Measurements from ENCODE around the gene USE1. TPM values are rescaled to one million over a fixed set of nuclear protein-coding genes. Genes with fewer than 3 reads are reported as not detected.

Gene USE1
- total RNA-seq, 1 donor from 2014 or later, result 21.7 TPM

- ATAC-seq, result peak; percentile 71
Observed at GRCh38 chr19:17205237-17206140, 9.7 kb upstream of the USE1 start.

GRCh38 chr19:17206736-17207581 is 8.2 kb upstream of the USE1 start:
- ATAC-seq, result no peak

GRCh38 chr19:17209126-17210036 is 5.8 kb upstream of the USE1 start:
- ATAC-seq, result peak; percentile 11

GRCh38 chr19:17210296-17210695 is 4.9 kb upstream of the USE1 start:
- ATAC-seq, result no peak

GRCh38 chr19:17211547-17212446 is 3.4 kb upstream of the USE1 start:
- ATAC-seq, result no peak

- ATAC-seq, result no peak
Observed at GRCh38 chr19:17213334-17213733, 1.8 kb upstream of the USE1 start.

GRCh38 chr19:17214508-17215126 is 540 bp upstream of the USE1 start:
- no peak for ATAC-seq

GRCh38 chr19:17216058-17216670 is 1.0 kb downstream of the USE1 start:
- ATAC-seq, result no peak

- ATAC-seq, result no peak
Observed at GRCh38 chr19:17219286-17219685, 4.1 kb downstream of the USE1 start.

- ATAC-seq, result peak; percentile 63
Observed at GRCh38 chr19:17220207-17220758, 5.1 kb downstream of the USE1 start.

- no peak for ATAC-seq
Observed at GRCh38 chr19:17225053-17225452, 9.9 kb downstream of the USE1 start.

- ATAC-seq, result peak; percentile 94
Observed at GRCh38 chr19:17226002-17226933, 11.1 kb downstream of the USE1 start, which contains the start of gene OCEL1. OCEL1 (plus strand) TSS chr19:17226226; CDS start chr19:17226248, 22 bp downstream.

GRCh38 chr19:17227798-17228367 is 12.7 kb downstream of the USE1 start:
- ATAC-seq, result no peak

GRCh38 chr19:17229890-17230289 is 14.7 kb downstream of the USE1 start:
- no peak for ATAC-seq

- no peak for ATAC-seq
Observed at GRCh38 chr19:17232258-17232657, 17.1 kb downstream of the USE1 start.

GRCh38 chr19:17234911-17235299 is 19.7 kb downstream of the USE1 start:
- peak; percentile 60 for ATAC-seq

GRCh38 chr19:17235300-17235970 is 20.3 kb downstream of the USE1 start:
- peak; percentile 75 for ATAC-seq

All from esophagus mucosa (tissue), 1 donor.